Esophagus squamous epithelium (tissue), 5 donors: ENCODE results near the gene MED10. TPM values are rescaled to one million over a fixed set of nuclear protein-coding genes. Genes with fewer than 3 reads are reported as not detected.
A peak's percentile ranks its signal among the peaks of the same experiment; 100 is the strongest.

Source experiments
- DNase-seq: peaks from one replicate; lab custom pipeline; 2025; lab: John Stamatoyannopoulos, UW
- H3K27ac ChIP-seq, 4 donors: fragments of 200-600 bp; sonication (generic); one replicate each; pipeline ENCODE4 v1.5.1; 2016 to 2019; ENCODE audit warnings: mild to moderate bottlenecking in 1 of 4
- H3K27me3 ChIP-seq, 4 donors: fragments of 200-600 bp; sonication (generic); 1 replicate in 3 of 4; 2 replicates in 1 of 4; pipeline versions ENCODE4 v1.5.1 to v1.6.0; 2017 to 2021; ENCODE audit warnings: antibody characterized with exemption in 1 of 4
- H3K36me3 ChIP-seq, 3 donors: fragments of 200-600 bp; sonication (generic); one replicate each; pipeline ENCODE4 v1.5.1; 2016 to 2019
- H3K4me1 ChIP-seq, 3 donors: fragments of 200-600 bp; sonication (generic); one replicate each; pipeline ENCODE4 v1.5.1; 2017 to 2019
- H3K4me3 ChIP-seq, 4 donors: fragments of 200-600 bp; sonication (generic); 1 replicate in 3 of 4; 2 replicates in 1 of 4; pipeline ENCODE4 v1.5.1; 2016 to 2019; ENCODE audit warnings: mild to moderate bottlenecking in 2 of 4, moderate library complexity in 1 of 4
- H3K9me3 ChIP-seq, 3 donors: fragments of 200-600 bp; sonication (generic); one replicate each; pipeline ENCODE4 v1.5.1; 2016 to 2019
- CTCF ChIP-seq, 6 experiments: fragments of 450-650 bp in 4 of 6; fragments of 200-600 bp in 2 of 6; sonication (generic) in 2 of 6; IDR thresholded peaks; one replicate each; pipeline ENCODE4 v1.5.1; 2016 to 2019; ENCODE audit warnings: antibody characterized with exemption in 6 of 6, mild to moderate bottlenecking in 4 of 6, moderate library complexity in 4 of 6
- POLR2A ChIP-seq, 4 donors: fragments of 450-650 bp; IDR thresholded peaks; one replicate each; pipeline ENCODE4 v1.6.1; 2017; ENCODE audit warnings: antibody characterized with exemption in 4 of 4, mild to moderate bottlenecking in 4 of 4, moderate library complexity in 3 of 4
- WGBS, 2 donors: methylation state at CpG; one replicate each; pipeline ENCODE4 v1.1.5; 2018; 5-methylcytosine and 5-hydroxymethylcytosine counted together
- intact Hi-C: fragments of 100-400 bp; cut with DNase I; formaldehyde crosslinking; loops from one replicate; pipeline ENCODE4 v1.15.0; 2022
- total RNA-seq, 4 donors: library from RNA; depleted of rRNA; stranded (reverse); fragments of >200 nt; gene quantifications; one replicate each; pipeline ENCODE4 v1.1.0, GENCODE V29; 2016
- donor health status: DM: yes; HTN: yes; CAD: no.

MED10 gene
- total RNA-seq, 4 donors from 2014 or later, result 10.3 to 30.7 (median 20.8) TPM

- no peak overlapping the region for H3K4me3 ChIP-seq
- intact Hi-C loops, result no loop called here
- WGBS, 2 donors, result 72 to 90% methylated on average over 1 of the region's 1 CpG
Observed at GRCh38 chr5:6386271-6386670, 7.9 kb upstream of the MED10 start.

GRCh38 chr5:6384856-6385255 lies 6.5 kb upstream of the MED10 start:
- H3K4me1 ChIP-seq, result no peaks in the 10 kb centered on the region
- H3K4me3 ChIP-seq, result no peak overlapping the region
- WGBS, 2 donors, result 89 to 91% methylated on average over 9 of the region's 9 CpGs
- no peak for DNase-seq
- H3K9me3 ChIP-seq, result no peaks in the 10 kb centered on the region
- H3K36me3 ChIP-seq, result no peaks in the 10 kb centered on the region
- H3K27me3 ChIP-seq, result peaks cover 0 to 19% (median 0%) of the 10 kb centered on the region in 4 donors
- TF ChIP-seq CTCF (IDR thresholded peaks at IDR 0.05), result no peak
- TF ChIP-seq POLR2A (IDR thresholded peaks at IDR 0.05), result no peak
- no peak overlapping the region for H3K27ac ChIP-seq
- intact Hi-C loops, result no loop called here

More at GRCh38 chr5:6386271-6386670, 7.9 kb upstream of the MED10 start:
- Histone ChIP-seq H3K4me1 (no peaks in the 10 kb centered on the region), H3K36me3 (no peaks in the 10 kb centered on the region), H3K27ac (no peak overlapping the region), H3K27me3 (peaks cover 0 to 29% (median 0%) of the 10 kb centered on the region in 4 donors), H3K9me3 (no peaks in the 10 kb centered on the region)
- TF ChIP-seq CTCF (IDR thresholded peaks at IDR 0.05), result no peak
- TF ChIP-seq POLR2A (IDR thresholded peaks at IDR 0.05), result no peak
- no peak for DNase-seq

GRCh38 chr5:6383376-6383775 lies 5.0 kb upstream of the MED10 start:
- H3K27me3 ChIP-seq, result peaks cover 0 to 19% (median 0%) of the 10 kb centered on the region in 4 donors
- no peak overlapping the region for H3K27ac ChIP-seq
- TF ChIP-seq POLR2A (IDR thresholded peaks at IDR 0.05), result no peak
- no peak for TF ChIP-seq CTCF (IDR thresholded peaks at IDR 0.05)
- H3K36me3 ChIP-seq, result no peaks in the 10 kb centered on the region
- no peaks in the 10 kb centered on the region for H3K9me3 ChIP-seq
- no peak for DNase-seq
- peaks cover 0 to 7% (median 0%) of the 10 kb centered on the region in 3 donors for H3K4me1 ChIP-seq
- no peak overlapping the region for H3K4me3 ChIP-seq
- intact Hi-C loops, result no loop called here
- WGBS, 2 donors, result 43 to 50% methylated on average over 1 to 3 of the region's 6 CpGs

- H3K4me1 ChIP-seq, result peaks cover 7 to 28% (median 22%) of the 10 kb centered on the region in 3 donors
- H3K27me3 ChIP-seq, result peaks cover 0 to 7% (median 0%) of the 10 kb centered on the region in 4 donors
- H3K27ac ChIP-seq, result peak overlapping the region in 2 of 4 donors; percentile 95 to 98
- no peak for TF ChIP-seq POLR2A (IDR thresholded peaks at IDR 0.05)
- TF ChIP-seq CTCF (IDR thresholded peaks at IDR 0.05), result no peak
- H3K9me3 ChIP-seq, result no peaks in the 10 kb centered on the region
- H3K4me3 ChIP-seq, result peak overlapping the region in 2 of 4 donors; percentile 93 to 100
- 93% methylated on average over 4 of the region's 4 CpGs for WGBS, 2 donors
- peaks cover 0 to 25% (median 5%) of the 10 kb centered on the region in 3 donors for H3K36me3 ChIP-seq
- no peak for DNase-seq
- intact Hi-C loops, result no loop called here
Observed at GRCh38 chr5:6379246-6379645, 899 bp upstream of the MED10 start.

DNA sequence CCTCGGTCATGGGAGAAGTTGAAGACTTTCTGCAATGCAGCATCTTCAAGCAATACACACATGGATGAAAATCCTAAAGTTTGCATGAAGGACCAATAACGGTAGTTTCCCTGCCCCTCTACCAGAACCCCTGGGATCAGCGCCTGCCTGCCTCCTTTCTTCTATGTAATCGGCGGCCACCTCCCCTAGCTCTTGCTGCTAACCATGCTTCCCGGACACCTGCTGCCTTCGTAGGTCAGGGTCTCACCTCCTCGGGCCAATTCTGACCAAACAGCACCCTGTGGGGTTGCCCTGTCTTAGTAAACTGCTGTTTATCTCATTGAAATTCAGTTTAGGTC lies 388 bp upstream of the MED10 start:
- H3K36me3 ChIP-seq, result peaks cover under 1 to 30% (median 6%) of the 10 kb centered on the region in 3 donors
- H3K27me3 ChIP-seq, result peaks cover 0 to 7% (median 0%) of the 10 kb centered on the region in 4 donors
- H3K4me1 ChIP-seq, result peaks cover 7 to 28% (median 22%) of the 10 kb centered on the region in 3 donors
- no peak for TF ChIP-seq CTCF (IDR thresholded peaks at IDR 0.05)
- no peak for TF ChIP-seq POLR2A (IDR thresholded peaks at IDR 0.05)
- no peaks in the 10 kb centered on the region for H3K9me3 ChIP-seq
- peak overlapping the region; percentile 94 to 98 (median 95) for H3K27ac ChIP-seq
- DNase-seq, result no peak
- intact Hi-C loops, result no loop called here
- 8 to 24% methylated on average over 6 to 7 of the region's 8 CpGs for WGBS, 2 donors
- H3K4me3 ChIP-seq, result peak overlapping the region; percentile 93 to 100 (median 96)
